Effector memory CD4-positive, alpha-beta T cell (primary cell): Measurements from ENCODE around the gene OPRD1.
"Not testable (repeated sequence)": the region's sequence is repeated elsewhere in the genome, so short reads cannot be mapped to it uniquely, and the experiment has no call there.

Source experiments
- DNase-seq, 3 donors: peaks; one replicate each; pipeline ENCODE4 v3.0.0-alpha.2; 2020
- H3K27ac ChIP-seq: 2 replicates; pipeline ENCODE4 v1.7.0; 2013; ENCODE audit warnings: mild to moderate bottlenecking, low read length, moderate library complexity; ENCODE audit not compliant: insufficient read depth, poor library complexity, severe bottlenecking
- H3K27me3 ChIP-seq: replicated peaks from 2 replicates; pipeline ENCODE4 v1.7.0; 2013; ENCODE audit warnings: mild to moderate bottlenecking, low read length; ENCODE audit not compliant: insufficient read depth, control insufficient read depth, poor library complexity, severe bottlenecking
- H3K36me3 ChIP-seq: 2 replicates; pipeline ENCODE4 v1.7.0; 2013; ENCODE audit warnings: mild to moderate bottlenecking, low read length, moderate library complexity; ENCODE audit not compliant: control insufficient read depth, insufficient read depth
- H3K4me1 ChIP-seq: 2 replicates; pipeline ENCODE4 v1.7.0; 2013; ENCODE audit warnings: low read length, mild to moderate bottlenecking; ENCODE audit not compliant: control insufficient read depth, insufficient read depth, poor library complexity, severe bottlenecking
- H3K4me3 ChIP-seq: 2 replicates; pipeline ENCODE4 v1.7.0; 2013; ENCODE audit warnings: low read length, low read depth, mild to moderate bottlenecking; ENCODE audit not compliant: insufficient read depth, poor library complexity, severe bottlenecking
- H3K9me3 ChIP-seq: 2 replicates; pipeline ENCODE4 v1.7.0; 2013; ENCODE audit warnings: mild to moderate bottlenecking, low read length, moderate library complexity; ENCODE audit not compliant: control insufficient read depth

OPRD1 gene

GRCh38 chr1:28781305-28781704 is 30.7 kb upstream of the OPRD1 start:
- H3K27me3 ChIP-seq = no peaks in the 10 kb centered on the region
- no peak overlapping the region for H3K4me3 ChIP-seq
- H3K27ac ChIP-seq = no peak overlapping the region
- no peaks in the 10 kb centered on the region for H3K4me1 ChIP-seq
- no peaks in the 10 kb centered on the region for H3K36me3 ChIP-seq
- DNase-seq = no peak
- no peaks in the 10 kb centered on the region for H3K9me3 ChIP-seq

- Histone ChIP-seq H3K27me3 (no peaks in the 10 kb centered on the region), H3K4me1 (no peaks in the 10 kb centered on the region), H3K36me3 (no peaks in the 10 kb centered on the region), H3K4me3 (no peak overlapping the region), H3K27ac (no peak overlapping the region), H3K9me3 (no peaks in the 10 kb centered on the region)
- DNase-seq = no peak
Observed at GRCh38 chr1:28782011-28782410, 30.0 kb upstream of the OPRD1 start.

DNA sequence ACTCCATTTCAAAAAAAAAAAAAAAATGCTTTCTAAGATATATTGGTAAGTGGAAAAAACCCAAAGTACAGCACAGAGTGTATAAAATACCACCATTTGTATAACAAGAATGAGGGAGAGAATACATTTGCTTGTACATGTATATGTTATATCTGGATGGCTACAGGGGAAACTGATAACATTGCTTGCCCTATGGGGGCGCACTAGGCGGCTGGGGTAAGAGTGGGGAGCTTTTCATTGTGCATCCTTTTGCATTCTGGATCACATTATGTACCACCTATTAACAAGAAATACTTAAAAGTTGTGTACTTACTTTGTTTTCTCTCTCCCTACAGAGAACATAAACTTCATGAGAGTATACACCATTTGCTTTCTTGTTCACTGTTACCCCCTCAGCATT is 28.6 kb upstream of the OPRD1 start:
- no peak for DNase-seq
- no peak overlapping the region for H3K4me3 ChIP-seq
- H3K4me1 ChIP-seq = no peaks in the 10 kb centered on the region
- H3K27me3 ChIP-seq = no peaks in the 10 kb centered on the region
- H3K36me3 ChIP-seq = no peaks in the 10 kb centered on the region
- H3K9me3 ChIP-seq = no peaks in the 10 kb centered on the region
- no peak overlapping the region for H3K27ac ChIP-seq

GRCh38 chr1:28789412-28789811 is 22.6 kb upstream of the OPRD1 start:
- no peaks in the 10 kb centered on the region for H3K36me3 ChIP-seq
- no peak overlapping the region for H3K4me3 ChIP-seq
- H3K4me1 ChIP-seq = no peaks in the 10 kb centered on the region
- H3K9me3 ChIP-seq = no peaks in the 10 kb centered on the region
- DNase-seq = no peak
- H3K27ac ChIP-seq = no peak overlapping the region
- no peaks in the 10 kb centered on the region for H3K27me3 ChIP-seq

DNA sequence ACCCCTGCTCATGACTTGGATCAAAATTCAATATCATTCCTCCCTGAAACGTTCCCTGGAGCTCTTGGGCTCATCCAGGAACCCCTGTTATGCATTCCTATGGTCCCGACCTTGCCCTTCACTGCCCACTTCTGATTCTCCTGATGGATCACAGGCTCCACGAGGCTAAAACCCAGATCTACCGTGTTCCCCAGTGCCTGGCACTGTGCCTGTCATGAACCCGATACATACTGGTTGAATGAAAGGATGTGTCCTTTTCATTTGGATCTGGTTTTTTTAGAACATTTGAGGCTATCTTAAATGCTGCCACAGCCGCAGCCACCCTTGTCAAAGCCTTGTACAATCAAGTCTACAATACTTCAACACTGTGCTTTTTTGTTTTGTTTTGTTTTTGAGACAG is 22.2 kb upstream of the OPRD1 start:
- no peak overlapping the region for H3K4me3 ChIP-seq
- H3K27me3 ChIP-seq = no peaks in the 10 kb centered on the region
- no peak overlapping the region for H3K27ac ChIP-seq
- no peaks in the 10 kb centered on the region for H3K36me3 ChIP-seq
- DNase-seq = no peak
- no peaks in the 10 kb centered on the region for H3K9me3 ChIP-seq
- no peaks in the 10 kb centered on the region for H3K4me1 ChIP-seq

GRCh38 chr1:28790377-28791035 is 21.5 kb upstream of the OPRD1 start:
- H3K36me3 ChIP-seq = no peaks in the 10 kb centered on the region
- no peaks in the 10 kb centered on the region for H3K4me1 ChIP-seq
- DNase-seq = no peak
- H3K4me3 ChIP-seq = no peak overlapping the region
- no peaks in the 10 kb centered on the region for H3K9me3 ChIP-seq
- H3K27me3 ChIP-seq = no peaks in the 10 kb centered on the region
- H3K27ac ChIP-seq = no peak overlapping the region

GRCh38 chr1:28791929-28792328 is 20.0 kb upstream of the OPRD1 start:
- not testable (repeated sequence) for H3K27ac ChIP-seq

GRCh38 chr1:28792644-28793121 is 19.3 kb upstream of the OPRD1 start:
- Histone ChIP-seq H3K4me3 (no peak overlapping the region), H3K27ac (no peak overlapping the region), H3K4me1 (no peaks in the 10 kb centered on the region), H3K9me3 (no peaks in the 10 kb centered on the region), H3K27me3 (no peaks in the 10 kb centered on the region), H3K36me3 (no peaks in the 10 kb centered on the region)
- no peak for DNase-seq

More at GRCh38 chr1:28791929-28792328, 20.0 kb upstream of the OPRD1 start:
- not testable (repeated sequence) for H3K27me3 ChIP-seq, H3K9me3 ChIP-seq, H3K4me3 ChIP-seq, DNase-seq, H3K4me1 ChIP-seq, H3K36me3 ChIP-seq

DNA sequence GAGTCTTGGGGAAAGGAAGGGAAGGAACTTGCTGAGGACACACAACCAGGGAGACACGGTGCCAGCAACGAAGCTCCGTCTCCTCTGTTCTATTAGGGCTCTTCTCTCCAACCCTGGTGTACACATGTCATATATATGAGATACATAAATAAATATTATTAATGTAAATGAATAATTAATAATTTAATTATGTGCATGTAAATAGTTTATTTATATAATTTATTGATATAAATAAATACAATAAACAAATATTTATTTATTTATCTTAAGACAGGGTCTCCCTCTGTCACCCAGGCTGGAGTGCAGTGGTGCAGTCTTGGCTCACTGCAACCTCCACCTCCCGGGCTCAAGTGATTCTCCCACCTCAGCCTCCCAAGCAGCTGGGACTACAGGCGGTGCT is 17.4 kb upstream of the OPRD1 start:
- H3K9me3 ChIP-seq, H3K4me1 ChIP-seq, H3K4me3 ChIP-seq, H3K36me3 ChIP-seq, H3K27ac ChIP-seq, H3K27me3 ChIP-seq, DNase-seq: not testable (repeated sequence)

DNA sequence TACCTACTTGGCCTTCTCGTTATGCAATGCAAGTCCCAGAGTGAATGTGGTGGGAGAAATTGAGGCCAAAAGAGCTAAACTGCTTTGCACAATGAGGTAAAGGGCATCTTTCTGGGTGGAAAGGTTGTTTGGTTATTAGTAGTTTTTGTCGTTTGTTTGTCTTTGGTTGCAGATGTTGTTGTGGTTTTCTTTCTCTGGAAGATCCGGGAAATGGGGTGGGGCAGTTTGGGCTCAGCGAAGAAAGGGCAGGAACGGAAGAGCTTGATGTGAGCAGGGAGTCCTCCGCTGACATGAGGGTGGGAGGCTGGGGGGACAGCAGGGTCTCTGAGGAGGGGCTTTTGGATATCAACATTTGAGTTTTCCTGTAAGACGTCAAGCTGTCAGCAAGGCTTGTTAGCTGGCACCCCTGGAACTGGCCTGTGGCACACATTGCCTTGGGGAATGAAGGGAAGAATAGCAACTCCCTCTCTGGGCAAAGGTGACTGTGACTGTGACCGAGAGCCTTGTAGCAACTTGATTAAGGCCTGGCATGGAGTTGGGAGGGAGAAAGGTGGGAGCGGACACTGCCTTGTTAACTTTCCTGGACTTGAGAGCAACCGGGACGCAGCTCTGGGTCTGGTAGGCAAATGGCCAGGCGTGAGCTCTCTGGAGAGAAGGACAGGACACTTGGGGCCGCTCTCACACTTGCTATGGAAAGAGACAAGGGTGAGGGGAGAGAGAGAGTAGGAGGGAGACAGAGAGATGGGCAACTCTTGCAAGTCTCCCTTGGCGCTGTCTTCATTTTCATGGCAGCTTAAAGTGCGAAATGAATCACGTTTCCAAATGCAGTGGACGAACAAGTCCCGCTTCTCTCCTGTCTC is 15.4 kb upstream of the OPRD1 start:
- no peak overlapping the region for H3K27ac ChIP-seq
- DNase-seq = no peak
- H3K4me3 ChIP-seq = no peak overlapping the region
- H3K4me1 ChIP-seq = no peaks in the 10 kb centered on the region
- no peaks in the 10 kb centered on the region for H3K36me3 ChIP-seq
- H3K9me3 ChIP-seq = no peaks in the 10 kb centered on the region
- no peaks in the 10 kb centered on the region for H3K27me3 ChIP-seq
